SK-N-SH (cell line): ENCODE data around the gene JAG2. TPM values are rescaled to one million over a fixed set of nuclear protein-coding genes. Genes with fewer than 3 reads are reported as not detected.

Source experiments
- CTCF ChIA-PET: fragments of 300-600, 350-600 bp; formaldehyde crosslinking; extraction: SDS; loops from one replicate; lab custom pipeline; 2021; lab: Yijun Ruan, JAX
- POLR2A ChIA-PET: fragments of 350-600 bp; sonication (Branson Sonifier 250); formaldehyde crosslinking; extraction: SDS; loops from one replicate; lab custom pipeline; 2020; ENCODE audit warnings: antibody characterized with exemption, inconsistent platforms; lab: Yijun Ruan, JAX
- DNase-seq: peaks from one replicate; pipeline ENCODE4 v3.0.0; 2012
- H2AFZ ChIP-seq: fragments of 200-600 bp; sonication (generic); 2 replicates; pipeline ENCODE4 v1.8.1; 2016; ENCODE audit warnings: antibody characterized with exemption, mild to moderate bottlenecking, low read depth
- H3F3A ChIP-seq: fragments of 200-600 bp; sonication (generic); replicated peaks from 2 replicates; pipeline ENCODE3; 2016; ENCODE audit warnings: antibody characterized with exemption, mild to moderate bottlenecking; ENCODE audit not compliant: insufficient read depth
- H3K27ac ChIP-seq, 2 experiments: fragments of 200-500 bp in 1 of 2; fragments of 200-600 bp in 1 of 2; sonication (Bioruptor generic) in 1 of 2; sonication (generic), shearing (Covaris generic) in 1 of 2; 2 replicates each; pipeline versions ENCODE4 v1.5.1 to v1.6.1; 2014 to 2016; ENCODE audit warnings: low read depth in 2 of 2, inconsistent platforms in 1 of 2, low read length in 1 of 2, mild to moderate bottlenecking in 1 of 2, mixed read lengths in 1 of 2
- H3K27me3 ChIP-seq: fragments of 200-600 bp; sonication (generic), shearing (Covaris generic); 2 replicates; pipeline ENCODE4 v1.6.1; 2016; ENCODE audit warnings: mixed run types; ENCODE audit not compliant: insufficient read depth
- H3K36me3 ChIP-seq, 2 experiments: fragments of 200-500 bp in 1 of 2; fragments of 200-600 bp in 1 of 2; sonication (Bioruptor generic) in 1 of 2; sonication (generic) in 1 of 2; replicated peaks in 1 of 2; 2 replicates each; pipeline versions ENCODE3 to v1.5.1; 2014 to 2016; ENCODE audit warnings: low read length in 1 of 2, mild to moderate bottlenecking in 1 of 2; ENCODE audit not compliant: insufficient read depth in 2 of 2, control insufficient read depth in 1 of 2
- H3K4me1 ChIP-seq, 2 experiments: fragments of 200-500 bp in 1 of 2; fragments of 200-600 bp in 1 of 2; sonication (Bioruptor generic) in 1 of 2; sonication (generic), shearing (Covaris generic) in 1 of 2; 2 replicates each; pipeline versions ENCODE4 v1.5.1 to v1.6.1; 2014 to 2016; ENCODE audit warnings: low read depth in 1 of 2, low read length in 1 of 2, mixed run types in 1 of 2; ENCODE audit not compliant: insufficient read depth in 2 of 2, control insufficient read depth in 1 of 2
- H3K4me2 ChIP-seq: fragments of 200-600 bp; sonication (generic), shearing (Covaris generic); 2 replicates; pipeline ENCODE4 v1.6.1; 2017; ENCODE audit warnings: mixed run types
- H3K4me3 ChIP-seq, 2 experiments: fragments of 200-500 bp in 1 of 2; fragments of 200-600 bp in 1 of 2; sonication (Bioruptor generic) in 1 of 2; sonication (generic), shearing (Covaris generic) in 1 of 2; 2 replicates each; pipeline versions ENCODE4 v1.5.1 to v1.8.1; 2014 to 2016; ENCODE audit warnings: low read depth in 2 of 2, inconsistent platforms in 1 of 2, low read length in 1 of 2, mild to moderate bottlenecking in 1 of 2, mixed read lengths in 1 of 2, moderate library complexity in 1 of 2
- H3K79me2 ChIP-seq: fragments of 200-600 bp; sonication (generic); 2 replicates; pipeline ENCODE4 v1.8.1; 2017; ENCODE audit warnings: mild to moderate bottlenecking; ENCODE audit not compliant: insufficient read depth
- H3K9ac ChIP-seq: fragments of 200-600 bp; sonication (generic); 2 replicates; pipeline ENCODE4 v1.6.1; 2017; ENCODE audit warnings: mixed run types
- H3K9me2 ChIP-seq: fragments of 200-600 bp; sonication (generic); 2 replicates; pipeline ENCODE4 v1.6.1; 2017; ENCODE audit warnings: mixed run types
- H3K9me3 ChIP-seq: fragments of 200-600 bp; sonication (generic); 2 replicates; pipeline ENCODE4 v1.6.1; 2017; ENCODE audit warnings: mixed run types, mild to moderate bottlenecking, moderate library complexity
- H4K20me1 ChIP-seq: fragments of 200-600 bp; sonication (generic); 2 replicates; pipeline ENCODE4 v1.6.1; 2017; ENCODE audit warnings: mild to moderate bottlenecking, mixed run types; ENCODE audit not compliant: insufficient read depth
- EP300 ChIP-seq, 2 experiments: IDR thresholded peaks; 2 replicates each; pipeline versions ENCODE4 v1.4.0 to v1.6.1; 2012; ENCODE audit warnings: borderline replicate concordance in 1 of 2, low read depth in 1 of 2, low read length in 1 of 2
- FOXJ3 ChIP-seq: sonication (generic); formaldehyde crosslinking; IDR thresholded peaks from 2 replicates; pipeline ENCODE4 v1.5.1; 2020; ENCODE audit warnings: mild to moderate bottlenecking, missing genetic modification reagents
- FOXM1 ChIP-seq: IDR thresholded peaks from 2 replicates; pipeline ENCODE4 v1.4.0; 2012; ENCODE audit warnings: low read depth, mild to moderate bottlenecking
- GABPA ChIP-seq: IDR thresholded peaks from 2 replicates; pipeline ENCODE4 v1.4.0; 2012; ENCODE audit warnings: low read depth, mild to moderate bottlenecking
- MEF2A ChIP-seq: IDR thresholded peaks from 2 replicates; pipeline ENCODE4 v1.4.0; 2012; ENCODE audit warnings: low read depth, borderline replicate concordance
- MXI1 ChIP-seq: IDR thresholded peaks from 2 replicates; pipeline ENCODE4 v1.6.1; 2012; ENCODE audit warnings: mild to moderate bottlenecking, low read depth, low read length, improper control_type of control experiment
- NRF1 ChIP-seq: IDR thresholded peaks from 2 replicates; pipeline ENCODE4 v1.6.1; 2012; ENCODE audit warnings: low read depth, mild to moderate bottlenecking, low read length
- PBX3 ChIP-seq: IDR thresholded peaks from 2 replicates; pipeline ENCODE4; 2012
- RAD21 ChIP-seq: IDR thresholded peaks from 2 replicates; pipeline ENCODE4 v1.6.1; 2012; ENCODE audit warnings: mild to moderate bottlenecking, low read length
- RCOR1 ChIP-seq: fragments of 150-350 bp; IDR thresholded peaks from 2 replicates; pipeline ENCODE4 v1.6.1; 2017; ENCODE audit warnings: antibody characterized with exemption, low read length
- RXRA ChIP-seq: IDR thresholded peaks from 2 replicates; pipeline ENCODE4 v1.4.0; 2012; ENCODE audit warnings: low read depth, mild to moderate bottlenecking, borderline replicate concordance
- SMC3 ChIP-seq: IDR thresholded peaks from 2 replicates; pipeline ENCODE4 v1.6.1; 2012; ENCODE audit warnings: low read depth, low read length, improper control_type of control experiment
- USF1 ChIP-seq: IDR thresholded peaks from 2 replicates; pipeline ENCODE4 v1.4.0; 2012; ENCODE audit warnings: low read depth, borderline replicate concordance
- ZBTB33 ChIP-seq: IDR thresholded peaks from 2 replicates; pipeline ENCODE4 v1.4.0; 2012; ENCODE audit warnings: low read depth, borderline replicate concordance
- WGBS: methylation state at CpG from one replicate; pipeline ENCODE4 v1.1.6; 2017; ENCODE audit warnings: low lambda C conversion rate; 5-methylcytosine and 5-hydroxymethylcytosine counted together
- polyA plus RNA-seq, 3 experiments: library from polyadenylated mRNA; depleted of rRNA; stranded (reverse); fragments of >200 nt; gene quantifications; 2 replicates each; pipeline ENCODE4 v1.2.3, GENCODE V29; 2012

Gene JAG2
- polyA plus RNA-seq, 1 of the 3 experiments (the other 2 are of a cell fraction): 1.7 TPM

DNA sequence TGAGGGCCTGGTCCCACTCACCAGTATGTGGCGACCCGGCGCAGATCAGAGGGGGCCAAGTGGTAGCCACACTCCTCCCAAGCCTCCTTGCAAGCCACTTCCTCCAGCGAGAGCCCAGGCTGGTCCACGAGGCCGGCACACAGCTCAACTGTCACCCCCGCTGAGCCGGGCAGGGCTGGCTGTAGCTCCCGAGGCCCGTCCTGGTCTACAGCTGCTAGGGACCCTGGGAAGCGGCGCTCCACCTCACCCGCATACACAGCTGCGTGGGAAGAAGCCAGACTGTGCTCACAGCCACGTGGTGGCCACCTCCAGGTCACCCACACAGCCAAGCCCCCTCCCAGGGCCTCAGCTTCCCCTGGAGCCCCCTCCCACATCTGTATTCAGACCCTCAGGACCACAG is 7.9 kb upstream of the JAG2 start (continued):
- no peak for TF ChIP-seq USF1
- no peak for TF ChIP-seq FOXM1
- TF ChIP-seq GABPA: no peak
- TF ChIP-seq PBX3: no peak
- no peak for TF ChIP-seq FOXJ3 (CRISPR knock-in tag)
- TF ChIP-seq MEF2A: no peak
- no peak for TF ChIP-seq ZBTB33
- TF ChIP-seq NRF1: no peak
- no peak for TF ChIP-seq MXI1
- TF ChIP-seq RXRA: no peak
- TF ChIP-seq SMC3: no peak

DNA sequence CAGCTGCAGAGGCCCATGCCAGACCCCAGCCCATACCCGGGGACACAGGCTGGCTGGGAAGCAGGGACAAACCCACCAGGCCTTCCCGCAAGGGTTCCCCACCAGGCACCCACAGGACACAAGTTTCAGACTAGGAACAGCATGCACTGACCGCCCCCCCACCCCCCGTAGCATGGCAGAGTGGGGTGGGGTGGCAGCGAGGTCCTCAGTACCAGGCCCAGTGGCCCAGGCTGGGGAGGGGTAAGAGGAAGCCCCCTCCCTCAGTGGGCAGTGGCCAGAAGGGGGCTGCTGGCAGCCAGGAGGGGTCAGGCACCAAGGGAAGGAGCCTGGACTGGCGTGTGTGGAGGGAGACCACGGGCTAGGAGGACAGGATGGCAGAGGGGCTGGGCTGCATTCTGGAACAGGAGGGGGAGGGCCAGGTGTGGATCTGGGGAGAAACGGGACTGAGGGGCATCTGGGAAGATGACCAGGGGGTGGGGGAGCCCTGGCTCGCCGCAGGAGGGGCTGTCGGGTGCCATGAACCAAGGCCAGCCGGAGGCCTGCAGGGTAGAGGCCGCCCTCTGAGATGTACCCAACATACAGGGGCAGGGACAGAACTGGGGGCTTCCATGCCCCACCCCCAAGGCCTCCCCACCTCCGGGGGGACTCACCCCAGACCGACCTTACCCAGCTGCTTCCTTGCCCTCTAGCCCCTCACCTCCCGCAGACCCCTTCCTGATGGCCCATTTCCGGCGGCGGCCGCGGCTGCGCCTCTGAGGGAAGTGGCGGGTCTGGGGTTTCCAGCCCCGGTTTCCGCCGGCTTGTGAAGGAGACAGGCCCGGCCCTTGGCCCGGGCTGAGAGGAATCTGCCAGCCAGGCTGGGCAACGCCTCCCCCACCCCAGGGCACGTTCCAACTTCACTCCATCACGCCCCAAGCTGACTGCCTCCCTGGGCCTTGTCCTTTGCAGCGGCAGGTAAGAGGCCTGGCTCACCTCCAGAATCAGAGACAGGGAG is 5.6 kb upstream of the JAG2 start:
- Histone ChIP-seq H3K27me3 (peaks cover 5% of the 10 kb centered on the region; the same call in 1 of the 2 replicates), H3K36me3 (no peaks in the 10 kb centered on the region), H3K79me2 (no peaks in the 10 kb centered on the region), H3K4me2 (no peak overlapping the region), H3K4me3 (no peak overlapping the region), H3K27ac (no peak overlapping the region), H2AFZ (no peak overlapping the region), H3K9me2 (no peaks in the 10 kb centered on the region), H3K9me3 (no peaks in the 10 kb centered on the region), H3K4me1 (peaks cover 0 to 4% of the 10 kb centered on the region in 2 experiments; a peak in 2 of 4 replicates), H3F3A (no peaks in the 10 kb centered on the region), H3K9ac (no peak overlapping the region), H4K20me1 (no peaks in the 10 kb centered on the region)
- POLR2A ChIA-PET: no interaction called here
- TF ChIP-seq MEF2A (no peak), FOXJ3 (CRISPR knock-in tag) (no peak), RAD21 (no peak), RCOR1 (no peak), PBX3 (no peak), EP300 (IDR thresholded peaks at IDR 0.05; ENCODE audit: borderline replicate concordance in 1 of 2, low read depth in 1 of 2, low read length in 1 of 2) (no peak), RXRA (no peak)
- WGBS: 89% methylated on average over 20 of the region's 32 CpGs
- DNase-seq: no peak
- CTCF ChIA-PET: interaction anchor here (1.1 to 2.4 kb wide), 2 partner anchors 28 to 178 kb away, joined by 3 to 5 read pairs; no protein-coding TSS in a partner anchor
